Measurements from ENCODE around the gene ANXA11.
"Not testable (repeated sequence)": the region's sequence is repeated elsewhere in the genome, so short reads cannot be mapped to it uniquely, and the experiment has no call there.

Gene ANXA11

DNA sequence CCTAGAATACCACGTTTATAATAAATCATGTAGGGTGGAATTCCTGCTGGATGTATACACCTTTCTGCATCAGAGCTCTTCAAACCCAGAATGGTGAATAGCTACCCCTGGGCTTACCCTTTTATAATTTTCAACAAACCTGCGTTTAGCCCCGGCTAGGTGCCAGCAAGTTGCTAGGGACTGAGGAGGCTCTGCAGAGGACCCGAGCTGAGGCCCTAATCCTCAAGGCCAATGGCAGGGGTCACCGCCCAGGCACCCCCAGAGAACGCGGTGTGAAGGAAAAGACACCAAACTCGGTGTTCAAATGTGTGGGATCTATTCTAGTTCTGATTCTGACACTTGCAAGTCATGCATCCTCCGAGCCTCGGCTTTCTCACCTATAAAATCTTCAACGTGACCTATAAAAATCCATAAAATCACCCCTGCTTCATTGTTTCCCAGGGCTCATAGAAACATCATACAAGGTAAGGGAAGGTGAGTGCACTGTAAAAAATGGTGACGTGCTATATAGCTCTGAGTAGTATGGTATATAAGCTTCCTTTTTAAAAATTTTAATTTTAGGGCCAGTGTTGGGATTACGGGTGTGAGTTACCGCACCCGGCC lies 2.5 kb upstream of the ANXA11 start:
- DNase-seq = no peak

DNA sequence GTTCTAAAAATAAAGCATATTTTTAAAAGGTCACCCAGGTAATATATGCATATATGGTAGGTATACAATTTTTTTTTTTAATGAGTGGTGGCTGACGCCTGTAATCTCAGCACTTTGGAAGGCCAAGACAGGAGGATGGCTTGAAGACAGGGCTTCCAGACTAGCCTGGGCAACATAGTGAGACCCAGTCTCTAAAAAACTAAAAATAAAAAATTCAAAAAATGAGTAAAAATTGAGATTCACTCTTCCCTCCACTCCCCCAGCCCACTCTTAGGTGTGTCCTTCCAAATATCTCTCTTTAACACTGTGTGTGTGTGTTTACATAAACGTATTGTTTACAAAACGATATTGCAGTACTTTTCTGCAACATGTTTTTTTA lies 929 bp upstream of the ANXA11 start:
- no peak for DNase-seq

DNA sequence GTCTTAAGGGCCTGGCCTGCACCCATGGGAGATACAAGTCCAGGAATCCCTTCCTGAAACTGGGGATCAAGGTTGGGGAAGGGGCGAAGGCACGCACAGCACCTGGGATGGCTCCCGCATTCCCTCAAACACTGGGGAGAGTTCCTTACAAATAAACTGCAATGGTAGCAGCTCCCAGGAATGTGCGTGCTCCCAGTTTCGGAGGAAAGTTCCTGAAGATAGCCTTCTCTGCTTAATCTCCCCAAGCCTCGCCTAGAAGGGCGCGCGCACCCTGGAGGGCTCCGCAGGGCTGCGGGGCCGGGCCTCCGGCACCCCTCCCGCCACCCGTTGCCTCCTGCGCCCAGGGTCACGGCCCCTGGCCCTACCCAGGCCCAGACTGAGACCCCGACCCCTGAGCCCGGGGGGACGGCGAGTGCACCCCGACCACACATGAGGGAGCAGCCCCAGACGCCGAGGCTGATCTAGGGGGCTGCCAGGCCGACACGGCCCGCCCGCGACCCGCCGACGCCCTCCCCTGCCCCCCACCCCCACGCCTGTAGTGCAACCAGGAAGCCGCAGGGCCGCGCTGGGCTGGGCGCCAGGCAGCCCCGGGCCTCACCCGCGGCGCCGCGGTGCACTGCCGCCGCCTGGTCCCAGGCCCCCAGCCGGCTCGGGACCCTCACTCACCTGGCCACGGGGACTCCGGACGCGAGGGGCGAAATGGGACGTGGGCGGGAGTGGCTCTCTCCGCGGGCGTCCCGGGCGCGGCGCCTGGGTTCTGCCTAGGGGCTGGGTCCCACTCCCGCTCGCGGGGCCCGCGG lies 460 bp downstream of the ANXA11 start:
- DNase-seq = peak; percentile 47

DNA sequence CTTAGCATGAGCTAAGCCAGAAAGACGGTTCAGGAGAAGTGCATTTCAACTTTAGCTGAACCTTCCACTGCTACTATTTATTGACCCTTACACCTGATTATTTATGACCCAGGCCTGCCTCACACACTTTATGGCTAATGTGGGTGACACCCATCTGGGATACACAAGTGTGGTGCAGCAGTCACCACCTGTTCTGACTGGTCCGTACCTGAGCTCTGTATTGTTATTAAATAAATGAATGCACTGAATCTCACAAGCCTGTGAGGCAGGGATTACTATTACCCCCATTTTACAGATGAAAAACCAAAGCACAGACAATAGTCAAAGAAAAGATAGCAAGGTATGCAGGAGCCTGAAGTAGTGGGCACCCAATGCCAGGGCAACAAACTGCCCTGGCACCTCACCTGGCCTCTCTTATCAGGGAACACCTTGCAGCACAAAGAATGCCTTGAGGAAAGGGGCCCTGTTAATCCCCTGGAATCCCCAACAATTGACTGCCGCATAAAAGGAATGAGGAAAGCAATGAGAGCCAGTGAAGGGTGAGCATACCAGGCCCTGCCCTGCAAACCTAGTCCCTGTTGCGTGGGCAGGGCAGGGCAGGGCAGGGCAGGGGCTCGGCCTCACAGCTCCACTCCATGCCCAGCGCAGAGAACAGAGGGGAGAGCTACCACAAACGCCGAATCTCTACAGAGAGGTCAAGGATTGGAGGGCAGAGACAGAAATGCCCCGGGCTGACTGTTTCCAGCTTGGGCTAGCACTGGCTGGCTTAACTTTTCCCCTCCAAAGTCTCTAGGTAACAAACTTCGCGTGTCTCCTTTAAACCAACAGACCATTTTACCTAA lies 1.3 kb downstream of the ANXA11 start:
- DNase-seq = no peak

DNA sequence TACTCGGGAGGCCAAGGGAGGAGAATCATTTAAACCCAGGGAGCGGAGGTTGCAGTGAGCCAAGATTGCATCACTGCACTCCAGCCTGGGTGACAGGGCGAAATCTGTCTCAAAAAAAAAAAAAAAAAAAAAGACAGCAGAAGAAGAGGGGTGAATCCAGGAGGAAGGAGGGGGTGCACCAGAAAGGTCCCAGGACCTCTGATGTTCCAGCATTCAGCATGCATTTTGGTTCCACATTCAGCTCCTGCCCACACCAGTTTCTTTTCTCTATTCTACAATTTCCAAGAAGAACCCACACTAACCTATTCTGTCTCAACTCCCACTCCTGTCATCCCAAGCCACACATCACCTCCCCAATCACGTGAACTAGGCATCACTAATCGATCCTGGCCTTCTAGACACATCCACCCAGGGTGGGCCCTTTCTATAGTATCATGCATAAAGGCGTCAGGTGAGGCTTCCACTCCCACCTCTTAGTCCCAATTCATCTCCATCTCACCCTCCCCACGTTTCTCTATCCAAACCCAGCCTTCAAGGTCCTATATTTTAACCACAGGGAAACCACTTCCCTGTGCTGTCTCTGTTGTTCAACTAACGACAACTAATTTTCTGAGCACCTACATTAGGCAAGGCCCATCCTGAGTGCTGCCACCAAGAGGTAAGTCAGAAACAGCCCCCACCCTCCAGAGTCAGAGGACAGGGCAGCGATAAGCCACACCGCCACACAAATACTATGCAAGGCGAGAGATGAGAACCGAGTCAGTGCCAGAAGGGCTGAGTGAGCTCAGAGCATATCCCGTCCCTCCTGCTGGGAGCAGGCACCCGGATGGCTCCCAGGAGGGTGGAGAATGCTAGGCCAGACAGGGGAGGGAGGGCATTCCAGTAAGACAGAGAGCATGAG lies 2.2 kb downstream of the ANXA11 start:
- DNase-seq = peak; percentile 57

DNA sequence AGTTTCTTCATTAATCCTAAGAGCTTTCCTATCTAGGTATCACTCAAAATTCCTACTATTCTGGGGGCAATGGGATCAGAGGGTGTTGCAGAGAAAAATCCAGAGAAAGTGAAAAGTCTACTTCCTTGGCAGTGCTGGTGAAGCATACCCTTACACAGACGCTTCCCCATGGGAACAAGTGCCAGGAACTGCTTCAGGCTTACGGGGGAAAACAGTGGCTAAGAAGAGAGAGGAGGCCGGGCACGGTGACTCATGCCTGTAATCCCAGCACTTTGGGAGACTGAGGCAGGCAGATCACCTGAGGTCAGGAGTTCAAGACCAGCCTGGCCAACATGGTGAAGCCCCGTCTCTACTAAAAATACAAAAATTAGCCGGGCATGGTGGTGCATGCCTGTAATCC lies 2.8 kb downstream of the ANXA11 start:
- DNase-seq = not testable (repeated sequence)

DNA sequence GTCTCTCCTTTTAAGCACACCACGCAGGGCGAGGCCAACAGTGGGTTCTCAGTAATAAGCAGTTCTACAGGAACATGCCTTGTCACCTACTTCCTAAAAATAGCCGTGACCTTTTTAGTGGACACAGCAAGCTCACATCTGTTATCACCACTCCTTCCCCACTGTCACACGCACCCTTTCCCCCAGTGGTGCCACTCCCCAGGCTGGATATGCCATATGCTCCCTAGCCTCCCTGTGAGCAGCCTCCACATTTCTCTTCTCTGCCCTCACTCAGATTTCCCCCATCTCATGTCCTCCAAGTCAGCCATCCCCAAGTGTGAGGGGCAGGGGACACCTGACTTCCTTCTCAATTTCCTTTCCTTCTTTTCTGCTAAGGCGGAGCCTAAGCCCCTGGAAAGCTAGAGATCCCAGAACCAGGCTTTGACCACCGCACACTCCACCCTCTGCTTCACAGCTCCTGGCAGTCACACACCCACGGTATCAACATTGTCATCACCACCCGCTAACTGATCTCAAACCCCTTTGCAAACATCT lies 3.7 kb downstream of the ANXA11 start:
- no peak for DNase-seq

DNA sequence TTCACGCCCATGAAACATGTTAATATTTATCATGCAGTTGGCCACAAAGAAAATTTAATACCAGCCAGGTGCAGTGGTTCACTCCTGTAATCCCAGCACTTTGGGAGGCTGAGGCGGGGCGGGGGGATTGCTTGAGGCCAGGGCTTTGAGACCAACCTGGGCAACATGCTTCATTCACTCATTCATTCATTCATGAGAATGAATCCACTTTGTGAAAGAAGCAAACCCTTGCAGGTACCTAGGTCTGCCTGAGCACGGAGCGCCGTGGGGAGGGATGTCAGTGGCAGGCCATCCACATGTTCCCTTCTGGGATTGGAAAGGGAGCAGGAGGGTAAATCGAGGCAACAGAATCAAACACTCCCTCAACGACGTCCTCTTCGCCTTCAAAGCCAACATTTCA lies 4.7 kb downstream of the ANXA11 start:
- DNase-seq = no peak

DNA sequence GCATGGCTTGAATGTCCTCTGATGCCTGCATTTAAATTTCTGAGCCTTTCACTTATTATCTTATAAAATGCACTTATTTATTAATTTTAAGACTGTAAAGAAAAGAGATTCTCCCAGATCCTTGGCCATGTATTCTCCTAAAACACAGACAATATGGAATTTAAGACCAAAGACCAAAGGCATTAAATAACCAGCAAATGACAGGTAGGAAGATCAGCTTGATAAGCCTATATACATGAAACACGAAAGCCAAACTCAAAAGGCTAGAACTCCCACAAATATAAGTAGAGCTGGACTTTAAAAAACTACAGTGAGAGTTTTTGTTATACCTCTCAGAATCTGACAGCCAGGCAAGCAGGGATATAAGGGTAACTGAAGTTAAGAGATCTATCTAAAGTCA lies 5.1 kb downstream of the ANXA11 start:
- no peak for DNase-seq

DNA sequence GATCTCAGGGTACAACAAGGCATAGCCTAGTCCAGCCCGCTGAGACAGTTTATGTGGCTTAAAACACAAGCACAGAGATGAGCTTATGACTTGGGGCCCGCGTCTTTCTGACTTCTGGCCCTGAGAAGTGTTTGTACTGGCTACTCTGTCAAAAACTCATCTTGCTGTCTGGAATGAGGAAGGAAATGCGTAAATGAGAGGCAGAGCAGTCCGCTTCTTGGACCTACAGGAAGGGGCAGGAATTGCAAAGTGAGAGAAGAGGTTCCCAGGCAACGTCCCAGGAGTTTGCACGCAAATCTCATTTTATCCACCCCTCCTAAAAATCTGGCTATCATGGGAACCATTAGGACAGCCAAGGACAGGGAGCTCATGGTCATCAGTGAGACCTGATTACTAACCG lies 5.5 kb downstream of the ANXA11 start:
- DNase-seq = no peak

DNA sequence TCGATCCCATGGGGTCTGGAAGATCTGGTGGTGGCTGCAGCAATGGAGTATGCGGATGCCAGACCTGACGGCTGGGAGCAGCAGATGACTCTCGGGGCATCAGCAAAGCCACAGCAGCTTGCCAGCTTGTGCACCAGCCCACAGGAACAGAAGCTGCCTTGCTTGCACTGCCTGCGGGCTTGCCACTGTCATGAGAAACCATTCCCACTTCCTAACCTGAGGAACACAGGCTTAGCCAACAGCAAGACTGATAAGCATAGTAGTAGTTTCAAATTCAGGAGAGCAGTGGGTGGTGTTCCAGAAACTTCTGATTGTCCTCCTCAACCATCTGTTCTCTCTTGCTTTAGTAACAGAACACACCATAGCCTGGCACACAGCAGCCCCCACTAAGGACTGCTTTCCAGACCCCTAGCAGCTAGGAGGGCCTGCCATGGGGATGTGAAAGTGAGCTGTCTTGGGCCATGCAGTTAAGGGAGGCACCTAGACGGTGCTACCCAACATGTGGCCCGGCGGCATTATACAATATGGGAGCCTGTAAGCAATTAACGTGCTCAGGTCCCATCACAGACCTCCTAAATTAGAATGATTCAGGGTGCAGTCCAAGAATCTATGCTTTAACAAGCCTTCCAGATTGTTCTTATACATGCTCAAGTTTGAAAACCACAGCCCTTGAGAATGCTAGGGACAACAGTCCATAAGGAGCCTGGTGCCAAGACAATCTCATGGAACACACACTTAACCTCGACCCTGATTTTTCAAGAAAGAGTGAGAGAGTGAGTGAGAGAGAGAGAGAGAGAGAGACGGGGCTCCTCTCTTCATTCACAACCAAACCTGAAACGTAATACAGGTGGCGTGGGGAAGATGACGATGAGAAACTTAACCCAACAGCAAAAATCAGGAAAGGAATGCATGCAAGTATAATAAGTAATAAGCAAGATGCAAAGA lies 7.1 kb downstream of the ANXA11 start:
- no peak for DNase-seq

DNA sequence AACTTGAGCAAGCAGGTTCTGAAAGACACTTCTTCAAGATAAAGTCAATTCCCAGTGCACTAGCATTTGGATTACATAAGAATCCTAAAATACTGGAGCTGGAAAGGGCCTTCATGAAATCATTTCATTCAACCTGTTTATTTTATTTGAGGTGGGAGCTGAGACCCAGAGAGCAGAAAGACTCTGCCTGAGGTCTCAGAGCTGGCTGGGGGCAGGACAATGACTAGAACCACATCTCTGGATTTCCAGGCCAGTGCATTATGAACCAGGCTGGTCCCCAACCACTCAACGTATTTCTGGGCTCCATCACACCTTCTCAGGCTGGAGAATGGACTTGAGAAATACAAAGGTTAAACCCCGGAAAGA lies 8.4 kb downstream of the ANXA11 start:
- no peak for DNase-seq

DNA sequence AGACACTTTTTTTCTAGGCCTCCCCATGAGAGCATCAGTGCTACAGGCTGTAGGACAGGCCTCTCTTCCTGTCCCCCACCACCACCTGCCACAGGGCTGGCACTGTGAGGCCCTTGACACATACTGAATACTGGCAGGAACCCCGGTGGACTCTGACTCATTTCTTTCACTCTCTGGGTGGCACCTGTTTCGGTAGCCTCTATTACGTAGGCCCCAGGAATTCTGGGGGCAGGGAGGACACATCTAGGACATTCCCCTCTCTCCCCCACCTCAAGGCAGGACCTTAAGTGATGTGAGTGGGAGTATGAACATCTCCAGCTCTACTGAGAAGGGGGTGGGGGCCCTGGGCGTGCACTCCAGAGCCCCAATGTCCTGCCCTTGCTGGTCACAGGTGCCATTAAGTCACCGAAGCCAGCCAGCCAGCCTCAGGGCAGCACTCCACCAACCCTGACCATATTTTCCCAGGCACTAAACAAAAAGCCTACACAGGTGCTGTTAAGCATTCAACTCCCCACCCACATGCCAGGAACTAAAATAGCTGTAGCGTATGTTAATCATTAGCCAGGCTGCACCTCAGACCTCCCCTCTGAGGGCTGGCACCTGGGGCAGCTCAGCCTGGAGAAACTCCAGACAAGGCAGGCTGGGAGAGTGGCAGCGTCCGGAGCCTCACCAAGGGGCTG lies 8.9 kb downstream of the ANXA11 start:
- DNase-seq = peak; percentile 62

DNA sequence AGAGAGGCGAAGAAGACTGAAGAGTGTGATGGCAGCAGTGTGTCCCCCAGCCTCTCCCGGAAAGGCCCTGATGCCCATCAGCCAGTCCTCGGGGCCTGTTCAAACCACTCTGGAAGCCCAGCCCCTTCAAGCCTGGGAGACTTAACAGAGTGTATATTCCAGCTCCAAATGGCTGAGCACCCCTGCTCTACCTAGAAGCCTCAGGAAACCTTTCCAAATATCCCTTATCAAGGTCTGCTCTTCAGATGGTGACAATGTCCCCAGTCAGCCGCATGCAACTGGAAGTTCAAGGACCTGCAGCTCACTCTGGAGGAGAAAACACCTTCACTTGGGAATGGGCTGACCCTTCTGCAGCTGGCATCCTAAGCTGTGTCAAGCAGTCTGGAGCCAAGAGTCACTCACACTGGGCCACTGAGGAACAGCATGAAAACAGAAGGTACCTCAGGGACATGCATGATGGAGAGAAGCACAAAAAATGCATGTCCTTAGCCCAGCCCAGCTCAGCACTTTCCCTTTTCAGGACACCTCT lies 10.2 kb downstream of the ANXA11 start:
- no peak for DNase-seq

DNA sequence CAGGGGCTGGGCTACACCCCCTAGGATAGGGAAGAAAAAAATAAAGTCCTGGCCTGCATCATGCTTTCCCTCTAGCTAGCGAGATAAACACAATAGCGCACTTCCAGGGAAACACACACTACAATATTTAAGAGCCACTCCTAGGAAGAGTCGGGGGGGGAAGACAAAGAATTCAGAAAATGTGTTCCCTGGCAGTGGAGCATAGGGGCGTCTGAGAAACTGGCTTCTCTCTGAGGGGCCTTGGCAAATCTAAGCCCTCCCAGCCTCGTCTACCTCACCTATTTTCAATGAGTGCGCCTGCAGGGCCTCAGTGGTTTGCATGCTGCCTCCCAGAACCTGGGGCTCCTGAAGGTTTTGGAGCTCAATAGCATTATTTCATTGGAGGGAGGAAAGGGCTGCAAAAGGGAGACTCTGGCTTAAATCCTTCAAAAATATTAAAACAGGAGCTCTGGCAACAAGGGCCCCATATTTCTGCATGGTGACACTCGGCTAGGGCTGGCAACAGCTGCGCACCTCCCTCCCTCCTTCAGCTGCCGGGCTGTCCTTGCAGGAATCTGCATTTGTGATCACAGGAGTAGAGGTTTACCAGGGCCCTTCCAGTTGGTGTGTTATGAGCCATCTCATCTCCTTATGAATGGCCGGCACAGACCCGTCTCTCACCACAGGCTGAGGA lies 10.8 kb downstream of the ANXA11 start:
- DNase-seq = no peak

DNA sequence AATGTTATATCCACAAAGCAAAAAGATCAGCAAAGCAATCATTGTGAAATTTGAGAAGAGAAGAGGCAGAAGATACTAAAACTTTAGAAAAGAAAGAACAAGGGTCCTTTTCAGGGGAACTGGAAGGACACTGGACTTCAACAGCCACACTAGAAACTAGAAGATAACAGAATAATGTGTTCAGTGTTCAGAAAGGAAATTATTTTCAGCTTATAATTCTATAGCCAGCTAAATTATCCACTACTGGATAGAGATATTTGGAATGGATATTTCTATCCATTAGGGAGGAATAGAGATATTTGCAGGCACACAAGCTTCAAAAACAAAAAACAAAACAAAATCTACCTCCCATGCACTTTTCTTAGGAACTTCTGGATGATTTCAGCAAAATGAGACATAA lies 12.8 kb downstream of the ANXA11 start:
- no peak for DNase-seq

DNA sequence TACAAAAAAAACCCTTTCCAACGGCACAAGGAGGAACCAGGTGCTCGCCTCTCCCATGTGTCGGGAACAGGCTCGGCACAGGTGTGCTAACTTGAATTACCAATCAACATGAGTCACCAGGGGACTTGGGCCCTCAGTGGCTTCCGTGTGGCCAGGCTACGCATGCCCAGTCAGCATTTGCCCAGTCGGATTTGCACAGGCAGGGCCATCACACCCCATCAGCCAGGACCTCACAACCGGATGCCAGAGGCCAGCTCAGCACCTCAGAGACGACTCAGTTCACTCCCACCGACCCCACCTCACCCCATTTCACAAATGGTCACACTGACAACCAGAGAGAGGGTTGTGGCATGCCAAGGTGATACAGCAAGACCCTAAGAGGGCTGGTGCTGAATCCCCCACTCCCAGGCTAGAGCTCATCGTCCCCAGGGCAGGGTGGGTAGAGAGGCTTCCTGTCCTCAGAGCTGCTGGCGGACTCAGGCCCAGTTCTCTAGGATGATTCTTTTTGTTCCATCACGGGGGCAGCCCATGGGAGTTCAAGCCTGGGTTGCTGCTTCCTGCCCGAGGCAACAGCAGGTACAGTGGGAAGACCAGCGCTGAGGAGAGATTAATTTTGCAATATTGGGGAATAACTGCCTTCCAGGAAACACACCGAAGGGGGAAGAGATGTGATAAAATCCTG lies 13.6 kb downstream of the ANXA11 start:
- DNase-seq = no peak

DNA sequence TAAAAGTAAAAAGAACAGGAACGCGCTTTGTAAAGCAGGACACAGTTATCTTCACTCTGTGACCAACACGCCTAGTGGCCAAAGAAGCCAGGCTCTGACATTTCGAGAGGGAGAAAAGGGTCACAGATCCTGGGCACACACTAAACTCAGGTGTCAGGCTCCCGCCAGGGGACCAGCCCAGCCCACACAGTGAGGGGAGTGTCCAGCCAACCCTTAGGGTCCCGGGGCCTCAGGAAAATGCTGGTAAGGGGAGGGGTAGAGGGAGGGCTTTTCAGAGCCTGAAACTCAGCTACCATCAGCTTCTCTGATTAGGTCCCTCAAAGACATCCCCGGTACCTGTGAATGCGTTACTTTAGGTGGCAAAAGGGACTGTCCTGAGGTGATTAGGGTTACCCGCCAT lies 16.6 kb downstream of the ANXA11 start:
- DNase-seq = no peak
